ENCODE results near the gene SASH1. TPM values are rescaled to one million over a fixed set of nuclear protein-coding genes. Genes with fewer than 3 reads are reported as not detected.

SASH1 gene
- total and polyA plus RNA-seq, 2 of the 8 experiments (the other 6 are each of a cell fraction or from before 2014, with no cell fraction given) = 6.0 to 20.2 TPM

GRCh38 chr6:148523048-148523447, 180.4 kb downstream of the SASH1 start:
- H3K79me2 ChIP-seq (ENCODE audit: control insufficient read depth in 1 of 2, insufficient read depth in 2 of 2, low read length in 2 of 2) = no peaks in the 10 kb centered on the region
- H2AK5ac ChIP-seq (ENCODE audit: low read depth, low read length) = no peak overlapping the region
- H4K8ac ChIP-seq (ENCODE audit: extremely low read depth, insufficient read depth, low read length) = no peak overlapping the region
- 71% methylated on average over 2 of the region's 2 CpGs; no CpG with 5 or more reads in 1 of the 2 experiments for WGBS, 2 experiments (ENCODE audit: extremely low coverage in 1 of 2, insufficient coverage in 1 of 2, insufficient read length in 1 of 2, insufficient replicate concordance in 2 of 2, low coverage in 1 of 2, low lambda C conversion rate in 2 of 2, missing lambda C conversion rate in 1 of 2)
- H3K14ac ChIP-seq (ENCODE audit: insufficient read length) = no peak overlapping the region
- H3K27ac ChIP-seq (ENCODE audit: low read depth, low read length) = no peak overlapping the region
- no peak overlapping the region for H2BK20ac ChIP-seq (ENCODE audit: low read length)
- ChIA-PET POLR2A (ENCODE audit: partially characterized antibody) (no interaction called here), CTCF (ENCODE audit: partially characterized antibody) (interaction anchor here (1.9 kb wide), 1 partner anchor 11 kb away, joined by 6 read pairs; no protein-coding TSS in a partner anchor)
- H3K4ac ChIP-seq (replicated peaks; ENCODE audit: insufficient read length, low read depth, low read length) = no peak overlapping the region
- H3K23ac ChIP-seq (ENCODE audit: insufficient read length) = no peak overlapping the region
- no peak overlapping the region for H4K5ac ChIP-seq (ENCODE audit: insufficient read length, low read depth, low read length)
- H3K79me1 ChIP-seq (ENCODE audit: low read depth, low read length) = no peaks in the 10 kb centered on the region
- no peak overlapping the region for H3K56ac ChIP-seq (replicated peaks; ENCODE audit: insufficient read length, low read depth, low read length)
- H2BK15ac ChIP-seq (ENCODE audit: low read length) = no peak overlapping the region
- FAIRE-seq (no peak), DNase-seq (ENCODE audit: low read depth in 1 of 2, low spot score in 2 of 2) (no peak)
- H2AFZ ChIP-seq (ENCODE audit: low read length) = no peak overlapping the region
- H3K4me2 ChIP-seq (ENCODE audit: insufficient read depth in 1 of 2, low read depth in 2 of 2, low read length in 2 of 2) = no peak overlapping the region
- H3K9ac ChIP-seq (replicated peaks in 1 of 4; ENCODE audit: extremely low read depth in 1 of 4, low read depth in 3 of 4, low read length in 3 of 4) = no peak overlapping the region
- H2BK120ac ChIP-seq (replicated peaks; ENCODE audit: low read depth, low read length) = no peak overlapping the region
- no peaks in the 10 kb centered on the region for H3K27me3 ChIP-seq (replicated peaks in 1 of 4; ENCODE audit: control insufficient read depth in 3 of 4, extremely low read depth in 1 of 4, insufficient read depth in 3 of 4, low read length in 3 of 4)
- H3K23me2 ChIP-seq (ENCODE audit: low read depth, low read length) = no peaks in the 10 kb centered on the region
- H3K36me3 ChIP-seq (ENCODE audit: control insufficient read depth in 2 of 4, insufficient read depth in 4 of 4, low read length in 3 of 4) = peaks cover 7 to 21% (median 13%) of the 10 kb centered on the region in 4 experiments; a peak in 7 of 8 replicates
- no peaks in the 10 kb centered on the region; a peak in 1 of 4 replicates for H3K9me3 ChIP-seq (ENCODE audit: insufficient read depth in 2 of 2, low read depth in 1 of 2, low read length in 1 of 2)
- H4K91ac ChIP-seq (replicated peaks; ENCODE audit: insufficient read length, low read length) = no peak overlapping the region
- no peak overlapping the region for H3K18ac ChIP-seq (ENCODE audit: extremely low read depth, low read length)
- no peaks in the 10 kb centered on the region for H4K20me1 ChIP-seq (replicated peaks in 1 of 2; ENCODE audit: control insufficient read depth in 1 of 2, insufficient read depth in 2 of 2, low read length in 2 of 2)
- H3K4me3 ChIP-seq (ENCODE audit: extremely low read depth in 1 of 4, insufficient read depth in 2 of 4, low read depth in 3 of 4, low read length in 4 of 4) = no peak overlapping the region
- no peak overlapping the region for H2BK5ac ChIP-seq (ENCODE audit: low read depth, low read length)
- H2BK12ac ChIP-seq (ENCODE audit: low read depth, low read length) = no peak overlapping the region
- peaks cover 0 to 6% (median 3%) of the 10 kb centered on the region in 4 experiments; a peak in 5 of 7 replicates for H3K4me1 ChIP-seq (replicated peaks in 1 of 4; ENCODE audit: control insufficient read depth in 3 of 4, insufficient read depth in 4 of 4, low read length in 3 of 4)
- TF ChIP-seq CHD2 (IDR thresholded peaks at IDR 0.05; ENCODE audit: low read length) = no peak
- TF ChIP-seq SP4 (IDR thresholded peaks at IDR 0.05; ENCODE audit: low read length) = no peak
- TF ChIP-seq SIRT6 (IDR thresholded peaks at IDR 0.05; ENCODE audit: low read length) = no peak
- TF ChIP-seq CBX8 (IDR thresholded peaks at IDR 0.05; ENCODE audit: borderline replicate concordance, low read depth, low read length) = no peak
- TF ChIP-seq ZNF274 (IDR thresholded peaks at IDR 0.05; ENCODE audit: borderline replicate concordance, extremely low read depth, low read length) = no peak
- TF ChIP-seq POU5F1 (IDR thresholded peaks at IDR 0.05; ENCODE audit: low read depth, low read length) = no peak
- TF ChIP-seq POLR2AphosphoS5 (IDR thresholded peaks at IDR 0.05; ENCODE audit: low read depth, low read length) = no peak
- no peak for TF ChIP-seq SP2 (IDR thresholded peaks at IDR 0.05; ENCODE audit: low read length)
- TF ChIP-seq ASH2L (IDR thresholded peaks at IDR 0.05; ENCODE audit: low read length) = no peak
- no peak for TF ChIP-seq SIN3A (conservative IDR thresholded peaks at IDR 0.05 in 1 of 2, IDR thresholded peaks at IDR 0.05 in 1 of 2; ENCODE audit: low read depth in 1 of 2, low read length in 2 of 2)
- TF ChIP-seq EP300 (IDR thresholded peaks at IDR 0.05; ENCODE audit: borderline replicate concordance in 1 of 2, low read depth in 2 of 2, low read length in 2 of 2) = no peak
- no peak for TF ChIP-seq EZH2 (IDR thresholded peaks at IDR 0.05; ENCODE audit: low read depth, low read length, severe bottlenecking)
- no peak for TF ChIP-seq USF2 (IDR thresholded peaks at IDR 0.05; ENCODE audit: low read length)
- no peak for TF ChIP-seq JUN (IDR thresholded peaks at IDR 0.05; ENCODE audit: low read depth, low read length)
- TF ChIP-seq CREB1 (IDR thresholded peaks at IDR 0.05) = no peak

All from H1 (cell line).